Effector memory CD8-positive, alpha-beta T cell (primary cell): ENCODE measurements around the gene FHOD3.

Experiments used
- ATAC-seq: fragments of 150-1000 bp; cut with Tn5 transposase; replicated peaks from 2 replicates; pipeline ENCODE4 v1.10.0; 2021; ENCODE audit warnings: mild to moderate bottlenecking, moderate library complexity
- DNase-seq, 3 experiments: peaks; one replicate each; pipeline ENCODE4 v3.0.0; 2021
- H3K27ac Mint-ChIP-seq, 2 donors: one replicate each; pipeline ENCODE4 v1.8.0; 2022; ENCODE audit warnings: mild to moderate bottlenecking in 2 of 2, mixed read lengths in 2 of 2, moderate library complexity in 2 of 2
- H3K27me3 Mint-ChIP-seq, 2 donors: one replicate each; pipeline ENCODE4 v1.8.0; 2022; ENCODE audit warnings: mixed read lengths in 2 of 2
- H3K36me3 Mint-ChIP-seq: one replicate; pipeline ENCODE4 v1.8.0; 2022; ENCODE audit warnings: mild to moderate bottlenecking, moderate library complexity, mixed read lengths; ENCODE audit not compliant: insufficient read depth
- H3K4me1 Mint-ChIP-seq, 2 donors: one replicate each; pipeline ENCODE4 v1.8.0; 2022; ENCODE audit warnings: low read depth in 2 of 2, mixed read lengths in 2 of 2
- H3K4me3 Mint-ChIP-seq, 2 donors: one replicate each; pipeline ENCODE4 v1.8.0; 2022; ENCODE audit warnings: mild to moderate bottlenecking in 2 of 2, mixed read lengths in 2 of 2, moderate library complexity in 2 of 2
- H3K9me3 Mint-ChIP-seq, 2 donors: one replicate each; pipeline ENCODE4 v1.8.0; 2022; ENCODE audit warnings: mixed read lengths in 2 of 2

The FHOD3 gene

DNA sequence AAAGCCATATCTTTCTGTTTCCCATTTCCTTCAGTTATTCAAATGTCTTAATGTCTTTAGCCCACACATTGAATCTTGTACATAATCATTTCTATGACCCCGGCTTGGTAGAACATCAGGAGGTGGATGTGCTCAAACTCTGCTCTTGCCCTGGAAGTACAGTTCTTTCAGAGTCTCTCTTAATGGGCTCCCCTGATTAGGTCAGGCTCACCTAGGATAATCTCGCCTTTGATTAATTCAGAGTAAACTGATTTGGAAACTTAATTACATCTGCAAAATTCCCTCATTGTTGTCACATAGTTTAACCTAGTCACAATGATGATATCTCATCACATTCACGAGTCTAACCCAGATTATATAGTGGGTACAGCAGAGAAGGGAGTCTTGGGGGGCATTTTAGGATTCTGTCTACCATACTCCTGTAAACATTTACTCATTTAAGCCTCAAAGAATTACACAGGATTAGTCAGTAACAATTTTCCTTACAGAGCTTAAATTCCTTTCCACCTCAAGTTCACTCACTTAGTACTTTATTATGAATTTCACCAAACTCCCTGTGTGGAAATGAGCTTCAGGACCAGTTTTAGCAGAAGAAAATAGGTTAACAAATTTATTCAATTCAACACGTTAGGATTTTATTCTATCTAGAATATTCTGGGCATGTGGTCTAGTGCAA is 135.5 kb downstream of the FHOD3 start:
- H3K4me3 Mint-ChIP-seq, result no peak overlapping the region
- DNase-seq (no peak), ATAC-seq (no peak)
- H3K27me3 Mint-ChIP-seq, result peaks cover 0 to 20% of the 10 kb centered on the region in 2 donors
- no peaks in the 10 kb centered on the region for H3K9me3 Mint-ChIP-seq
- no peaks in the 10 kb centered on the region for H3K4me1 Mint-ChIP-seq
- H3K36me3 Mint-ChIP-seq, result no peaks in the 10 kb centered on the region
- H3K27ac Mint-ChIP-seq, result no peak overlapping the region

- DNase-seq (no peak), ATAC-seq (no peak)
- H3K9me3 Mint-ChIP-seq, result no peaks in the 10 kb centered on the region
- H3K36me3 Mint-ChIP-seq, result no peaks in the 10 kb centered on the region
- peaks cover 24 to 33% of the 10 kb centered on the region in 2 donors for H3K27me3 Mint-ChIP-seq
- H3K4me3 Mint-ChIP-seq, result no peak overlapping the region
- no peaks in the 10 kb centered on the region for H3K4me1 Mint-ChIP-seq
- no peak overlapping the region for H3K27ac Mint-ChIP-seq
Measured at GRCh38 chr18:36436387-36436786, 138.9 kb downstream of the FHOD3 start.

- ATAC-seq (no peak), DNase-seq (no peak)
- peaks cover 36 to 45% of the 10 kb centered on the region in 2 donors for H3K27me3 Mint-ChIP-seq
- H3K4me3 Mint-ChIP-seq, result no peak overlapping the region
- no peaks in the 10 kb centered on the region for H3K4me1 Mint-ChIP-seq
- no peak overlapping the region for H3K27ac Mint-ChIP-seq
- no peaks in the 10 kb centered on the region for H3K36me3 Mint-ChIP-seq
- no peaks in the 10 kb centered on the region for H3K9me3 Mint-ChIP-seq
Measured at GRCh38 chr18:36440614-36441013, 143.1 kb downstream of the FHOD3 start.

DNA sequence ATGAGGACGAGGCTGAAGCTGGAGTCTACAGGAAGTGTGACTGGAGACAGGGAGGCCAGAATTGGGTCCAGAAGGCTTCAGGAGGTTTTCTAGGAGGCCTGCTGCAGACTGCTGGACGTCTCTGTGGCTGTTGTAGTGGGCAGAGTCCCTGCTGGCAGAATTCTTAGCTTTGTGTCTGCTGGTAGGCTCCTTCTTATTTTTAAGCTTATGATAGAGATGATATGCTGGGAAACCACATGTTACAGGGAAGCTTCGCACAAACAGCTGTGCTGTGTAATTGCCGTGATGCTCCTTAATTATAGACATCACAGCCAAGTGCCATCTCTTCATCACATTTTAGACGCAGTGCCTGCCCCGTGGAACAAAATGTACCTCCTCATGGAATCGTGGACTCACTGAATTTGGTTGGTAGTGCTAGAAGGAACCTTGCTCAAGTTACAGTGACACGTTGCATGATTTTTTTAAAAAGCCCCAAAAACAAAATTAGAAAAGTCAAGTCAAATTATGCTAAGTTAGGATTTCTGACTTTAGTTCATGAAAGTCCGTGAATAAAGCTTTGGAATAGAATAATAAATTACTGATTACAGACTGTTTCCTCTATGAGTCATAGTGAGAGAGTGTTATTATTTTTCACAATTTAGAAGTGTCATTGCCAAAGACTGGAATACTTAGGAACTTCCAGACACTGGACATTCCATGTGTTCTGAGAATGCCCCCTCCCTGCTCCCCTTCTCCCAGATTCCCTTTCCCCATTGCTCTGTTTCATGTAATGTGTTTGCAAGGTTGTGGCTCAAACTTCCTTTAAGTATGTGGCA is 144.1 kb downstream of the FHOD3 start:
- Mint-ChIP-seq H3K4me3 (no peak overlapping the region), H3K4me1 (no peaks in the 10 kb centered on the region), H3K36me3 (no peaks in the 10 kb centered on the region), H3K9me3 (no peaks in the 10 kb centered on the region), H3K27me3 (peaks cover 36 to 45% of the 10 kb centered on the region in 2 donors), H3K27ac (no peak overlapping the region)
- no peak for ATAC-seq
- no peak for DNase-seq

DNA sequence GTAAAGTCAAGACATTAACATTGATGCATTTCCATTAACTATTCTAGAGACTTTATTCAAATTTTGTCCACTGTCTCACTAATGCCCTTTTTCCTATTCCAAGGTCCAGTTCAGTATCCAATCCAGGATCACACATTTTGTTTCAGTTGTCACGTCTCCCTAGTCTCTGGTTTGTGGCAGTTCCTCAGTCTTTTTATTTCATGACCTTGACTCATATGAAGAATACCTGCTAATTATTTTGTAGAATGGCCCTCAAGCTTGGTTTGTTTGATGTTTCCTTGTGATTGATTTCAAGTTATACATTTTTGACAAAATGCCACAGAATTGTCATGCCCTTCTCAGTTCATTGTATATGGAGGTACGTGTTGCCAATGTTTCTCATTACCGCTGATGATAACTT is 145.2 kb downstream of the FHOD3 start:
- no peak overlapping the region for H3K27ac Mint-ChIP-seq
- H3K4me3 Mint-ChIP-seq, result no peak overlapping the region
- no peaks in the 10 kb centered on the region for H3K4me1 Mint-ChIP-seq
- ATAC-seq (no peak), DNase-seq (no peak)
- H3K36me3 Mint-ChIP-seq, result no peaks in the 10 kb centered on the region
- H3K27me3 Mint-ChIP-seq, result peaks cover 36 to 45% of the 10 kb centered on the region in 2 donors
- no peaks in the 10 kb centered on the region for H3K9me3 Mint-ChIP-seq

- DNase-seq (no peak), ATAC-seq (no peak)
- peaks cover 6 to 23% of the 10 kb centered on the region in 2 donors for H3K27me3 Mint-ChIP-seq
- H3K9me3 Mint-ChIP-seq, result no peaks in the 10 kb centered on the region
- no peak overlapping the region for H3K27ac Mint-ChIP-seq
- no peaks in the 10 kb centered on the region for H3K4me1 Mint-ChIP-seq
- H3K36me3 Mint-ChIP-seq, result no peaks in the 10 kb centered on the region
- no peak overlapping the region for H3K4me3 Mint-ChIP-seq
Measured at GRCh38 chr18:36446059-36446458, 148.5 kb downstream of the FHOD3 start.

DNA sequence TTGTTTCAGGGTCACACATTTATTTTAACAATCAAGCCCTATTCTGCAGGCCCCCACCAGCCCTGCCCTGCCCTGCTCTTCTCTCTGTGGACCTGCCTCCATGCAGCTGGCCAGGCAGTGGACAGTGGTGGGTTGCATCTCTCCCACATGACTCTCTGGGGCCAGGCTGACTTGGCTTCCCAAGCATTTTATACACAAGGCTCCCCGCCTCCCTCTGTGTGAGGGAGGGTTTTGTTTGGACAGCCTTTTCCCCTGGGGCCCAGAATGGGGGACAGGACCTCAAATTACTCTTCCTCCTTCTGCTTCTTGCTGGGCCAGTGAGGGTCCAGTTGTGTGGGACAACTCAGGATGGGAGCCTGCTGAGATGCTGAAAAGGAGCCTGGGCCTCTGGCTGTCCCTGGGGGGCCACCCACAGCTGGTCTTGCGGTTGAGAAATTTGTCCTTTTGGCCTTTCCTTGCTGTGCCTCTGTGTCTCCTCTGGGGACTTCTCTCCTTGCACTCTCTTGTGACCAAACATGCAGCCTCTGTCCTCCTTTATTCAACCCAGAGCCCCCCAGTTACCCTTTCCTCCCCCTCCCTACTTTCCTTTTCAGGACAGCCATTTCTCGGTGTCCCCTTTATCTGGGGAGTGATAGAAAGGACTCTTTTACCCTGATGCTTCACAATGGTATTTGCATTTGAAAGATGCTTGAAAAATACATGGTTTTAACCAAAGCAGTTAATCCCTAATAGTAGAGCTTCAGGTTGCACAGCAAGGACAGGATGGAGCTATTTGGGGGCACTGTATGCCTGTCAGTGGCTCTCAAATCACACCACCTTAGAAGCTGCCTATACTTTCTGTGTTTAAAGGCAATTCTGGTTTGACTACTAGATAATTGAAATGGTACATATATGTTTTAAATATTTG is 151.1 kb downstream of the FHOD3 start:
- Mint-ChIP-seq H3K27ac (no peak overlapping the region), H3K4me3 (no peak overlapping the region), H3K27me3 (peaks cover 5 to 13% of the 10 kb centered on the region in 2 donors), H3K4me1 (no peaks in the 10 kb centered on the region), H3K9me3 (no peaks in the 10 kb centered on the region), H3K36me3 (no peaks in the 10 kb centered on the region)
- ATAC-seq, result no peak
- DNase-seq, result no peak

DNA sequence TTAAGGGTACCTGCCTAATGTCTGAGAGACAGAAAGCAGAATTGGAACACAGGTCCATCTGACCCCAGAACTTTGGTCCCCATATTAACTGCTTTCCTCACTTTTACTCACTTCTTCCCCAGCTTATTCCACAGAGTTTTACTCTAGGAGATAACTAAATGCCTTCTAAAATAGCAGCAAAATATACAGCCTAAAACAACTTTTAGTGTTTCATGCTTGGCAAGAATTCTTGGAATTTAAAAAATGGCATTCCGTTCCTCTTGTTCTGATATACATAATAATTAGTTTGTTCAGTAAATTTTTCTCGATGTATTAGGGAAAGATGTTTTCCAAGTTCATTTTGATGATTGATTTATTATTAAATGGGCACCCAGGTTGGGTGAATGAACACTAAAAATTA is 151.9 kb downstream of the FHOD3 start:
- Mint-ChIP-seq H3K4me3 (no peak overlapping the region), H3K27me3 (peaks cover 12 to 13% of the 10 kb centered on the region in 2 donors), H3K27ac (no peak overlapping the region), H3K9me3 (no peaks in the 10 kb centered on the region), H3K4me1 (no peaks in the 10 kb centered on the region), H3K36me3 (no peaks in the 10 kb centered on the region)
- ATAC-seq, result no peak
- no peak for DNase-seq

GRCh38 chr18:36450264-36450663 is 152.8 kb downstream of the FHOD3 start:
- peaks cover 15 to 19% of the 10 kb centered on the region in 2 donors for H3K27me3 Mint-ChIP-seq
- no peaks in the 10 kb centered on the region for H3K4me1 Mint-ChIP-seq
- no peak for ATAC-seq

GRCh38 chr18:36451454-36452251 is 154.1 kb downstream of the FHOD3 start:
- Mint-ChIP-seq H3K4me3 (no peak overlapping the region), H3K27ac (no peak overlapping the region), H3K36me3 (no peaks in the 10 kb centered on the region), H3K4me1 (no peaks in the 10 kb centered on the region), H3K9me3 (no peaks in the 10 kb centered on the region), H3K27me3 (peaks cover 15 to 19% of the 10 kb centered on the region in 2 donors)
- ATAC-seq, result no peak
- no peak for DNase-seq

More at GRCh38 chr18:36450264-36450663, 152.8 kb downstream of the FHOD3 start:
- Mint-ChIP-seq H3K4me3 (no peak overlapping the region), H3K9me3 (no peaks in the 10 kb centered on the region), H3K36me3 (no peaks in the 10 kb centered on the region), H3K27ac (no peak overlapping the region)
- no peak for DNase-seq

DNA sequence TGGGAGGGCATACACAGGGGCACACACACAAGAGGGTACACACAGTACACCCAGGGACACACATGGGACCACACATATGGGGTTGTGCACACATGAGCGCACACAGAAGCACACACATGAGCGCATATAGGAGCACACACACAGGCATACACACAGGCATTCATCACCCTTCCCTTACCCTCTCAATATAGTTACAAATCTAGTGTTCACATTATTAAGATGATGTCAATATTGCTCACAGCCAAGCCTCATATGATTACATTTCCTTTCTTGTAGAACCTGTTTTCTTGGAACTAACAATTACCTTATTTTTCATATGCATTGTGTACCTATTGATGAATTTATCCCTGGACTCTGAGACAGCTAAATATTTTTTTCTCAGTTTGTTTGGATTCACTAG is 156.7 kb downstream of the FHOD3 start:
- H3K9me3 Mint-ChIP-seq, result no peaks in the 10 kb centered on the region
- no peak overlapping the region for H3K27ac Mint-ChIP-seq
- no peak overlapping the region for H3K4me3 Mint-ChIP-seq
- no peaks in the 10 kb centered on the region for H3K36me3 Mint-ChIP-seq
- ATAC-seq (no peak), DNase-seq (no peak)
- peaks cover 15 to 19% of the 10 kb centered on the region in 2 donors for H3K27me3 Mint-ChIP-seq
- H3K4me1 Mint-ChIP-seq, result no peaks in the 10 kb centered on the region

GRCh38 chr18:36454848-36455458 is 157.4 kb downstream of the FHOD3 start:
- Mint-ChIP-seq H3K9me3 (no peaks in the 10 kb centered on the region), H3K36me3 (no peaks in the 10 kb centered on the region), H3K27me3 (peaks cover 15 to 19% of the 10 kb centered on the region in 2 donors), H3K27ac (no peak overlapping the region), H3K4me3 (no peak overlapping the region), H3K4me1 (peaks cover 0 to 2% of the 10 kb centered on the region in 2 donors)
- ATAC-seq (no peak), DNase-seq (no peak)
